RCC 7860 (cell line): Measurements from ENCODE around the gene KDM3B.
"Not testable (repeated sequence)": the region's sequence is repeated elsewhere in the genome, so short reads cannot be mapped to it uniquely, and the experiment has no call there.

Source experiments
- DNase-seq: peaks from one replicate; pipeline ENCODE4 v3.0.0-alpha.2; 2015; ENCODE audit warnings: low spot score
- FAIRE-seq: peaks from 2 replicates; lab custom pipeline; 2012; peaks lifted over from hg19 to GRCh38; lab: Jason Lieb, UNC

The KDM3B gene

GRCh38 chr5:138466125-138466899 is 113.8 kb downstream of the KDM3B start:
- DNase-seq (no peak), FAIRE-seq (no peak)

GRCh38 chr5:138466900-138467710 is 114.6 kb downstream of the KDM3B start:
- no peak for DNase-seq

GRCh38 chr5:138467711-138468132 is 115.2 kb downstream of the KDM3B start:
- DNase-seq (no peak), FAIRE-seq (no peak)

More at GRCh38 chr5:138466900-138467710, 114.6 kb downstream of the KDM3B start:
- no peak for FAIRE-seq

- DNase-seq: no peak
- FAIRE-seq: no peak
Observed at GRCh38 chr5:138468133-138468965, 115.9 kb downstream of the KDM3B start.

- DNase-seq: no peak
- no peak for FAIRE-seq
Observed at GRCh38 chr5:138468966-138469539, 116.6 kb downstream of the KDM3B start.

GRCh38 chr5:138469540-138470321 is 117.2 kb downstream of the KDM3B start:
- DNase-seq (no peak), FAIRE-seq (no peak)

- DNase-seq (no peak), FAIRE-seq (no peak)
Observed at GRCh38 chr5:138470322-138471051, 118.0 kb downstream of the KDM3B start.

GRCh38 chr5:138471052-138471361 is 118.5 kb downstream of the KDM3B start:
- no peak for FAIRE-seq
- DNase-seq: no peak

- FAIRE-seq (no peak), DNase-seq (no peak)
Observed at GRCh38 chr5:138472353-138472752, 119.9 kb downstream of the KDM3B start.

- DNase-seq, FAIRE-seq: not testable (repeated sequence)
Observed at GRCh38 chr5:138473151-138473550, 120.7 kb downstream of the KDM3B start.

- no peak for FAIRE-seq
- no peak for DNase-seq
Observed at GRCh38 chr5:138476918-138477317, 124.4 kb downstream of the KDM3B start.

GRCh38 chr5:138482638-138483037 is 130.2 kb downstream of the KDM3B start:
- no peak for FAIRE-seq

More at GRCh38 chr5:138482638-138483037, 130.2 kb downstream of the KDM3B start:
- DNase-seq: no peak
